GM21529 (cell line): ENCODE data around the gene DAG1.

ENCODE experiments used
- ATAC-seq: cut with Tn5 transposase; IDR thresholded peaks from one replicate; pipeline ENCODE4 v1.9.1; 2021; ENCODE audit not compliant: unreplicated experiment

DAG1 gene

DNA sequence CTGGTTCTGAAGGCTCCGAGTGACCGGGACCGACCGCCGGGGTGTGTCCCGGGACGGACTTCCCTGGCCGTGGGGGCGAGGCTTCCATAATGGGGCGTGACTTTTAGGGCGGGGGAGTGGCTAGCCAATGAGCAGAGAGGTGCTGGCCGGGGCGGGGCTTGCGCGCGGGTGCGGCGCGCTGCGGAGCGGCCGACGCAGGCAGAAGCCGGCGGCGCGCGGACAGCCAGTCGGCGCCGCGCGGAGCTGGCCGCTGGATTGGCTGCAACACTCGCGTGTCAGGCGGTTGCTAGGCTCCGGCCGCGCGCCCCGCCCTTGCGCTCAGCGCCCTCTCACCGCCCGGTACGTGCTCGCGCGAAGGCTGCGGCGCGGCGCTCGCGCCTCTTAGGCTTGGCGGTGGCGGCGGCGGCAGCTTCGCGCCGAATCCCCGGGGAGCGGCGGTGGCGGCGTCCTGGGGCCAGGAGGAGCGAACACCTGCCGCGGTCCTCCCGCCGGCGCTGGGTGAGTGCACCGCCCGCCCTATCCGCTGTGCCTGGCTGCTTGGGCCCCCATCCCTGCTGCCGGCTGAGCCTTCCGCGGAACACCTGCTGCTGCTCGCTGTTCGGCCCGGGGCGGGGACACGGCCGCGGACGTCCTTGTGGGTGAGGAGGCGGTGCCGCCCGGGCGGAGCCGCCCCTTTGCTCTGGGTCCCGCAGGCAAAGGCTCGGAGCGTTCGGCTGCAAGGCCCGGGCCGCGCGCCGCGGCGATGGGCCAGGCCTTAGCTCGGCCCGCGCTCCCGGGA lies at the start of gene DAG1:
Gene DAG1, plus strand, starts transcription at position 332 of the 778 bp plus-strand sequence. CDS start 40,268 bp downstream, outside the sequence.
- ATAC-seq = peak; percentile 77

DNA sequence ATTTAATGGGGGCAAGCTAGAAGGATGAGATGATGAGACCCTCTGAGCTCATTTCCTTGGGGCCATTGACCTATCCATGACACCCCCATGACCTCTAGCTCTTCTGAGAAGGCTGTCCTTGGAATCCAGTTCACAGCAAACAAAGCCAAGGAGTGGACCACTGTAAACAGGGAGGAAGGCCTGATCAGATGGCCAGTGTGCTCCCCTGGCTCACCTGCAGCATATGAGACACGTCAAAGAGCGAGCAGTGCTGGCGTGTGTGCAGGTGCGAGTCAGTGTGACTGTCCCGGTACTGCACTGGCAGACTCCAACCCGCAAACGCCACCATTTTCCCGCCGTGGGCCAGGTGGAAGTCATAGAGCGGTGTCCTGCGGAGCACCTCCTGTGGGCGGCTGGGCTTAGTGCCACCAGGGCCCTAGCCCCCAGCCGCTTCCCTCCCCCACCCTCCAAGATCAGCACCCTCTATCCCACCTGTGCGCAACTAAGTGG lies 48.1 kb upstream of the DAG1 start:
- no peak for ATAC-seq

DNA sequence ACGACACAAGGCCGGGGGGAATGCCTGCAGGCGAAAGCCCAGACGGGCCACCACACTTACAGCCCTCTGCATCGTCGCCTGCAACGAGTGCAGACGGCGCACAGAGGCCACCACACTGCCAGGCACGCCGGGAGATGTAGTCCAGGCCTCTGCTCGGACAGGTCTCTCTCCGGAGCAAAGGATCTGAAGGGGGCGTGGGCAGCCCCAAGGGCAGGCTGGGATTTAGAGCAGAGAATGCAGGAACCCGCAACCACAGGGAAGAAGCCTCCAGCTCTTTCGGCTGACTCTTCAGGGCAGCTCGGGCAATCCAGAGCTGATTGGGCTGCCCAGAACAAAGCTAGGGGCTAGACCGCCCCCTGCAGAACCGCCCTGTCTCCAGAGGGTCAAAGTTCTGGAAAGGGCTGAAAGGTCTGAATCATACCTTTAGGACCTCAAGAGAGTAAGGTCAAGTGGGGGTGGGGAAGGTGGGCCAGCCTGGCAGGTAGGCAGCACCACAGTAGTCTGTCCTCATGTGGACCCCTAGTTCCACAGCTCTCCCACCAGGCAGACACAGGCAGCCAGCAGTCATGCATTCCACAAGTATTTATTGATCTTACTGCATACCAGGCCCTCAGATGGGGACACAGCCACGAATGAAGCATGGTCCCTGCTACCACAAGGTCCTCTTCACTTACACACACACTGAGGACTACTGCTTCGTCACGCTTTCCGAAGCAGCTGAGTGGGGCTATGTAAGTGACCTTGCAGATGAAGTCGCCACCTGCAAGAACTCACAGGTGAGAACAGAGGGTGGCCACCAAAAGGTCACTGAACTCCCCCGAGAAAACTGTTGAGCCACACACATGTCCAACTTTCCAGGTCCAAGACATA lies 47.5 kb upstream of the DAG1 start, which contains the start of gene AMT:
Gene AMT, minus strand, starts transcription at position 95 of the 870 bp plus-strand sequence. Its CDS starts 23 bp downstream, at position 72.
- no peak for ATAC-seq

DNA sequence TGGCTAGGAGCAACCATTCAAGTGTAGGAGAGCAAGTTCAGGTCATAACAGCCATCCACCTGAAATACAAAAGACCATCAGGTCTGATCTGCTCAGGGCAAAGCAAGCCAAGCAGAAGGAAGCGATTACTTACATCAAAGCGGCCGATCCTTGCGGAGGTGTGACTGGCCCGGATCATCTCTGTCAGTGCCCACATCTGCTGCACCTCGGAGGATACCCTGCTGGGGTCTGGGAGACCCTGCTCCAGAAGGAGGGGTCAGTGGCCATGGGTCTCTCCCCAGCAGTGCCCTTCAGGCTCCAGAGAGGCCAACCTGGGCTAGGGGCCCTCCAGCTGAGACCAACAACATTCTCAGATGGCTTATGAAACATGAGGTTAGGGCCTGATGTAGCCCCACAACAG lies 45.3 kb upstream of the DAG1 start:
- no peak for ATAC-seq

DNA sequence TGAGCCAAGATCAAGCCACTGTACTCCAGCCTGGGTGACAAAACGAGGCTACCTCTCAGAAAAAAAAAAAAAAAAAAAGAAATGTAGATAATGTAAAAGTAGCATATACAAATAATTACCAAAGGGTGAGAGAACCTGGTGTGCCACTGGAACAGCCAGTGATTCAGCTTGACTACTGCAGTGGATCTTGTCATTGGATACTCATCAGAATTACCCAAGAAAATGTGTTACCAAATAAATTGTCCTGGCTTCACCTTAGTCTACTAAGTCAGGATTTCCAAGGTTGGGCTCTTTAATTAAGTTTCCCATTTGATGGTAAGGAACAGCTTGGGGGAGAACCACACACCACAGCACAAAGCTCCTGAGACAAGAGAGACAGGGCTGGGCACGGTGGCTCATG lies 42.5 kb upstream of the DAG1 start:
- no peak for ATAC-seq

DNA sequence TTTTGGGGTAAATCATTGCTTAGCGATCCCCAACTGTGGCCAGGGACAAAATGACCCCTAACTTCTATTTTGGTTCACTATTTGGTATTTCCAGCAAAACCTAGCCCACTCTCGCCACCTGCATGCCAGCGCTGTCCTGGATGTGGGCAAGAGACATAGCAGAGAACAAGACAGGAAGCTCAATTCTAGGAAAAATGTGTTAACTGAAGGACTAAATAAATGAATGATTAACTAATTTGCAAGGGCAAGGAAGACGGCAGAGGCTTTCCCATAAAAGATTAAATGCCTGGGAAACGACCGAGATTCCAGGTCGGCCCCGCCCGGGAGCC lies 41.4 kb upstream of the DAG1 start:
- peak; percentile 10 for ATAC-seq

DNA sequence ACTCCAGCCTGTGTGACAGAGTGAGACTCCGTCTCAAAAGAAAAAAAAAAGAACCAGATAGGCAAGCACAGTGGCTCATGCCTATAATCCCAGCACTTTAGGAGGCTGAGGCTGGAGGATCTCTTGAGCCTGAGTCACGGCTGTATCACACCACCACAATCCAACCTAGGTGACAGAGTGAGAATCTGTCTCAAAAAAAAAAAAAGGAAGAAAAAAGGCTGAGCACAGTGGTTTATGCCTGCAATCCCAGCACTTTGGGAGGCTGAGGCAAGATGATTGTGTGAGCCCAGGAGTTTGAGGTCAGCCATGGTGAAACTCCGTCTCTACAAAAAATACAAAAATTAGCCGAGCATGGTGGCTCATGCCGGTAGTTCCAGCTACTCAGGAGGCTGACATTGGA lies 35.3 kb upstream of the DAG1 start:
- ATAC-seq = no peak

DNA sequence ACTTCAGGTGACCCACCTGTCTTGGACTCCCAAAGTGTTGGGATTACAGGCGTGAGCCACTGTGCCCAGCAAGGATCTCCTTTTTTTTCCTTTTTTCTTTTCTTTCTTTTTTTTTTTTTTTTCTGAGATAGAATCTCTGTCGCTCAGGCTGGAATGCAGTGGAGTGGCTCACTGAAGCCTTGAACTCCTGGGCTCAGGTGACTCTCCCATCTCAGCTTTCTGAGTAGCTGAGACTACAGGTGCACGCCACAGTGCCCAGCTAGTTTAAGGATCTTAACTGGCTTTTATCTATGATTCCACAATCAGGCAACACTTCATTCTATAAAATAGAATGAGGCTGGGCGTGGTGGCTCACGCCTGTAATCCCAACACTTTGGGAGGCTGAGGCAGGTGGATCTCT lies 24.7 kb upstream of the DAG1 start:
- no peak for ATAC-seq

DNA sequence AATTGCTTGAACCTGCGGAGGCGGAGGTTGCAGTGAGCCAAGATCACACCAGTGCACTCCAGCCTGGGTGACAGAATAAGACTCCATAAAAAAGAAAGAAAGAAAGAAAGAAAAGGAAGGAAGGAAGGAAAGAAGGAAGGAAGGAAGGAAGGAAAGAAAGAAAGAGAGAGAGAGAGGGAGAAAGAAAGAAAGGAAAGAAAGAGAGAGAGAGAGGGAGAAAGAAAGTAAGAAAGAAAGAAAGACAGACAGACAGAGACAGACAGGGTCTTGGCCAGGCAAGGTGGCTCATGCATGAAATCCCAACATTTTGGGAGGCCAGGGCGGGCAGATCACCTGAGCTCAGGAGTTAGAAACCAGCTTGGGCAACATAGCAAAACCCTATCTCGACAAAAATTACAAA lies 16.4 kb upstream of the DAG1 start:
- ATAC-seq = no peak

DNA sequence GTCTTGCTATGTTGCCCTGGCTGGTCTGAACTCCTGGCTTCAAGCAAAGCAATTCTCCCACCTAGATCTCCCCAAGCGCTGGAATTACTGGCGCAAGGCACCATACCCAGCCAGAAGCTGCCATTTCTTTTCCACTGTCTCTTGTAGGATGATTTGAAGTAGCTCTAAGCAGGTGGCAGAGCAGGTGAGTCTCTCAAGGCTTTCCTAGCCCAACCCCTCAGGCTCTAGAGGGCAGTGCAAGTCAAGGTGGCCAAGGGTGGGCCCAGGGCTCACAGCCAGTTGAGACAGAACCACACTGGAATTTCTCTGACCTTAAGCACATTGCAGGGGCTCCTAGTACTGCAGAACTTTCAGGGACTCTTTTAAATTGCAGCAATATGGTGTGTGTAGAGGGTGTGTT lies 15.6 kb upstream of the DAG1 start:
- no peak for ATAC-seq

DNA sequence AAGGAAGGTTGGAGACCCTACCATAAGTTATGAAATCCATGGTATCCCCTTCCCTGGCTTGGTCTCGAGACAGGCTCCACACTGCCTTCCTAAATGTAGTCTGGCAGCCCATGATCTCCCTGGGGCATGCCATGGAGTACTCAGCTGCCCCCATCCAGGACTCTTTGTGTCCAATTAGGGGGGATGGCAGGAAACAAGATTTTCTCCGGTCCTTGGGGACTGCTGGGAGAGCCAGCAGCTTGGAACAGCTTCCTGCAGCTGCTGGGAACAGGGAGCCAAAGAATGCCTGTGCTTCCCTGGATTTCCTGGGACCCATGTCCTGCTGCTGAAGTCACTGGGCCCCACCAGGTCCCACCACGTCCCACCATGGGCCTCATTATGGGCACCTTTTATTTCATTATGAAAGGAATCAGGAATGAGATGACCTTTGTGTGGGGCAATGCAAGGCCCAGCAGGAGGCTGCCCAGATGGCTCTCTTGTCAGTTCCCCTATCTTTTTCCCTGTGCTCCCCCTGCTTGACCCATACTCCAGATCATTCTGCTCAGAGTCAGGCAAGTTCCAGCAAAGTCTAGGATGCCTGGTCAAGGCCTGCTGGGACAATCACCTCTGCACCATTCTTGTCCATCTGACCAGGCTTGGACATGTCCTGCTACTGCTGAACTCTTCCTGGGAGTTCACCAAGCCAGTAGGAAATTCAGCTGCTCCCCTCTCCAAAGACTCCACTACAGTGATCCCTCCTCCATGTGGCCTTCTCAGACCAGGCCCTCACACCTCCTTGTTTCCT lies 15.0 kb upstream of the DAG1 start:
- no peak for ATAC-seq

DNA sequence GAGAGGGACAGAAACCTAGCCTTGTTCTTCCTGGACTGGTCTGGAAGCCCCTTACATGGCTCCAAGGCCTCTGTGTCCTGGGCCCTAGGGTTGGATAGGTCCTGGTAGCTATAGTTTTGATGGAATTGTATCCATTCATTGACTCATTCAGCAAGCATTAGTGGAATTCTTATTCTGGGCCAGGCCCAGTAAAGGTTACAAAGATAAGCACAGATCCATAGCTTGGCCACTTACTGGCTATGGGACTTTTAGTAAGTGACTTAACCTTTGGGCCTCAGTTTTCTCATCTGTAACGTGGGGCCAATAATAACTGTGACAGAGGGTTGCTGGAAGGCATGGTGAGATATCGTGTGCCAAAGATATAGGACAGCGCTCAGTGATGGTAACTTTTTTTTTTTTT lies 13.6 kb upstream of the DAG1 start:
- no peak for ATAC-seq

DNA sequence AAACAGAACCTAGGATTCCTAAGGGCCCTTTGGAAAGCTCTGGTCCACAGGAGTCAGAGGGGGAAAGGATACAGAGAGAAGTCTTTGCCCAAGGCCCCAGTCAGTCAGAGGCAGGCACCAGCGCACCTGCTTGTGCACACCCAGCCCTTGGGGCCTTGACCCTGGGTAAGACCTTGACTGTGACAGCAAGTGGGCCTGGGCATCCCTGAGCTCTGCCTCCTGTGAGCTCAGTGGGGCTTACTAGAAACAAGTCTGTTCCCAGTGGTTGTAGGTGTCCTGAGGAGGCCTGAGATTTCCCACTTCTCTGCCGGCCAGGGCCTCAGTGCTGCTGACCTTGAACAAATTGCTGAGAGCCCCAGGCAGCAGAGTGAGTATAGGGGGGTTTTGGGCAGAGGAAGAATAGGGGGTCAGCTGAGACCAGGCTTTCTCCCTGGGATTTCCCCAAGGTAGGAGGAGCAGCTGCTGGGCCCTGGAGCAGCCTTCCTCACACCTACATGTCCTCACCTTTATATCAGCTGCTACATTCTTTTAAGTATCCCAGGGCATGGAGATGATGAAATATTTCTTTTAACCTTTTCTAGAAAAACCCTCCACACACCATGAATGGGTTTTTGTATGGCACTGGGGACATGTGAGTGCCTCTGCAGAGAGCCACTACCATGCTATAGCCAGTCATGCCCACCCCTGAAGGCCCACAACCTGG lies 9.7 kb upstream of the DAG1 start:
- ATAC-seq = no peak

DNA sequence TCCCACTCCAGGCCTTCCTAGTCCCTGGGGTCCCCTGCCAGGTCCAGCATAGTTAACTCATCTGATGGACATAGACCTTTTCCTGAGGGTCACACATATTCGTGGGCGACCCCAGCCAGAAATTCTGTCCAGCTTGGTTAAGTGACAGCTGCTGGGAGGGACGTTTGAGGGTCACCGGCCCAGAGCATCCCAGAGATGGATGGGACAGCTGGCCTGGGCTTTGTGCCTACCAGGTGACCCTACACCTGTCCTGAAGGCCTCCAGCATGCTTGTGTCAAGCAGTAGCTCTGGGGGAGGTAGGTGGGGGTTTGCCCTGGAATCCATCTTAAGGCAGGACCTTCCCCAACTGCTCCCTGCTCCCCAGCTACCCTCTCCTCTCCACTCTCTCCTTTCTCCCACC lies 9.1 kb upstream of the DAG1 start:
- no peak for ATAC-seq

DNA sequence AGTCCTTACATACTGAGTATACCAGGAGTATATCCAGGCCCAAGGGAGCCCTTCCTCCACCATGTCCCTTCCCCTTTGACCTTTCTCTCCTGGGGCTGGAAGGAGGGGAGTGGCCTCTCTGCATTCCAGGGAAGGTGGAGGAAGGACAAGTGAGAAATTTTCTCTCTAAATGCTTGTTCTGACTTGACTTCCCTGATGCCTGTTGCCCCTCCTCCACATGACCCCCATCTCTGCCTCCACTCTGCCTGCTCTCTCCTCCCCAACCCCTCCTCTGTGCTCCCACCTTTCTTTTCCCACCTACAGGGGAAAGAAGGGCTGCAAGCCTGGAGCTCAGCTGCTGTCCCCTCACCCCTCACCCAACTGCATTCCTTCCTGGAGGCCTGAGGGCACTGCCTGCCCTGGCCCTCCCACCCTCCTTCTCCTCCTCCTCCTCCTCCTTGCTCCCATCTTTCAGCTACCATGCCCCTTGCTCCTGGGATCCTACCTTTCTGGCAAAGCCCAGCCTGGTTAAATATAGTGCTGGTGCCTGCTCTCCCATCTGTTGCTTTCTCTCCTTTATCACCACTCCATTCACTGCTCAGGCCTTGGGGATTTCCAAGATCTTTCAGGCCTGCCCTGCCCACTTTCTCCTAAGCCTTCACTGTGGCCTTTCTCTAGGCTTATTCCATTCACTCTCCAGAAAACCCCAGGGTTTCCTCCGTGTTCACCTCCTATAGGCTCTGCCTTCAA lies 8.5 kb upstream of the DAG1 start:
- ATAC-seq = no peak

DNA sequence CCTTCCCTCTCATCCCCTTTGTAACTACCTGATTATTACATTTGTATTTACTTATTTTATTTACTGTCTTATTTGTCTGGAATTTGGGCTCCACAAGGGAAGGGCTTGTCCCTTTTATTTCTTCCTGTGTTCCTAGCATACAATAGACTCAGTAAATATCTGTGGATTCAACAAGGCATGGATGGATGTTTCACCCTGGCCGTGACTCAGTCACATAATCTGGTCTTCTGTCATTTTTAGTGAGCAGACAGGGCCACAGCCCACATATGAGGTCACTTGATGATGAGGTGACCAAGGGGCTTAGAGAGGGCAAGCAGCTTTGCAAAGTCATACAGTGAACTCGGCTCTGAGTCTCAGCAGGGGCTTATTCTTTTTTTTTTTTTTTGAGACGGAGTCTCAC lies 7.8 kb upstream of the DAG1 start:
- ATAC-seq = no peak

DNA sequence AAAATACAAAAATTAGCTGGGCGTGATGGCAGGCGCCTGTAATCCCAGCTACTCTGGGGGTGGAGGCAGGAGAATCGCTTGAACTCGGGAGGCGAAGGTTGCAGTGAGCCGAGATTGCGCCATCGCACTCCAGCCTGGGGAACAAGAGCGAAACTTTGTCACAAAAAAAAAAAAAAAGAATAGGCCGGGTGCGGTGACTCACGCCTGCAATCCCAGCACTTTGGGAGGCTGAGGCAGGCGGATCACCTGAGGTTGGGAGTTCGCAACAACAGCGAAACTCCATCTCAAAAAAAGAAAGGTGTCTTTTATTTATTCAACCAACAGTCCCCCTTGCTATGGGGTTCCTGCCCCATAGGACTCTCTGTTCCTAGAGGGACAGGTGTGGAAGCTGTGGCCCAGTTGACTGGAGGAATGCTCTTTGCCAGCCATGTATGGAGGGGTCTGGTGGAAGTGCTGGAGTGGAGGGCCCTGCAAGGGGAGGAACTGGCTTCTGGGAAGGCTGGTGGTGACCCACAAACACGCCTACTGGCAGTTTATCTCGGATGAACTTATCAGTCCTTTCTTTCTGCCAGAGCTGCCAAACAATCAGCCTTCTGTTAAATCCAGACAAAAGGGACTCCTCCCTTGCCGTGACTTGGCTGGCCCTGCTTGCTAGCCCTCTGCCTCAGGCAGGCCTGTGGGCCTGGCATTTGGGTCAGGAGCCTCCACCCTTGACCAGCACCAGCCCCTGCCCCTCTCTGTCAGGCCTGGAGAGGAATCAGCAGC lies 4.6 kb upstream of the DAG1 start:
- ATAC-seq = no peak

DNA sequence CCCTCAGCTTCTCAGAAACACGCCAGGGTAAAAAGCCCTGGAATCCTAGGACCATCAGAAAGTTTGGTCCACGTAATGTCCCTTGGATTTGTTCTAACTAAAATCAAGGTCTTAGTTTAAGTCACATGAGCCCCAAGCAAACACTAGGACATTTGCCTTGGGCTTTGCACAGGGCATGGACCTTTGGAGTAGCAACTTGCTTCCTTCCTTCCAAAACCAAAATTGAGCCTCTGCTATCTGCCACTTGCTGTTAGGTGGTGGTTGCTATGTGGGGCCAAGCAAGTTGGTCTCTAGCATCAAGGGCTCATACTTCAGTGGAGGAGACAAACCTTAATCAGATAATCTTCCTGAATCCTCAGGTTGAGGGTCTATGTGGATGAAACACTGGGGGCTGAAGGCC lies 4.0 kb upstream of the DAG1 start:
- ATAC-seq = no peak
